GM18502 (cell line): ENCODE results near the gene PCDHB1.

Experiments used
- ATAC-seq: cut with Tn5 transposase; IDR thresholded peaks from one replicate; pipeline ENCODE4 v1.9.1; 2021; ENCODE audit warnings: mild to moderate bottlenecking; ENCODE audit not compliant: unreplicated experiment, poor library complexity

Gene PCDHB1, protein sequence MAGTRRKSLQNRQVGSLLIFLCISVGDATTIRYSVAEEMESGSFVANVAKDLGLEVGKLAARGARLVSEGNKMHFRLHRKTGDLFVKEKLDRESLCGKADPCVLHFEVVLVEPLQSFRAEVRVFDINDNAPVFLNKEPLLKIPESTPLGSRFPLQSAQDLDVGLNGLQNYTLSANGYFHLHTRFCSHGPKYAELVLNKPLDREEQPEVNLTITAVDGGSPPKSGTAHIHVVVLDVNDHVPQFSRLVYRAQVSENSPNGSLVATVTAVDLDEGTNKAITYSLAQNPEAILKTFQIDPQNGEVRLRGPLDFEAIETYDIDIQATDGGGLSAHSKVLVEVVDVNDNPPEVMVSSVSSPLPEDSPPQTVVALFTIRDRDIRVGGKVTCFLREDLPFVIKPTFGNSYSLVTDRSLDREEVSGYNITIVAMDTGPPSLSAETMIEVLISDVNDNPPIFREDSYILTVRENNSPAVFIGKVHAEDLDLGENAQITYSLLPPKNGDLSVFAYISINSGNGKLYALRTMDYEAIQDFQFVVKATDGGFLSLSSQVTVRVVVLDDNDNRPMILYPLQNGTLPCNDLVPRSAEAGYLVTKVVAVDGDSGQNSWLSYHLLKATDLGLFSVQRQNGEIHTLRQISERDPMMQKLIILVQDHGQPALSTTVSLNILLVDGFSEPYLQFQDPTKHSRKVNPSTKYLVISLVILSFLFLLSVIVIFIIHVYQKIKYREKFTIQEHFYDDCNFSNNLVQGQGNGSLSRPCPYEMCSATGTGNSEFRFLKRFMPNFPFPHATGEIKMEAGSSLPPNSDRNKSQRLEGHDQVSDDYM

GRCh38 chr5:141050622-141051520, at the start of gene PCDHB1:
Gene PCDHB1 (plus strand): TSS chr5:141051374. CDS start chr5:141051471, 97 bp downstream.
- no peak for ATAC-seq

DNA sequence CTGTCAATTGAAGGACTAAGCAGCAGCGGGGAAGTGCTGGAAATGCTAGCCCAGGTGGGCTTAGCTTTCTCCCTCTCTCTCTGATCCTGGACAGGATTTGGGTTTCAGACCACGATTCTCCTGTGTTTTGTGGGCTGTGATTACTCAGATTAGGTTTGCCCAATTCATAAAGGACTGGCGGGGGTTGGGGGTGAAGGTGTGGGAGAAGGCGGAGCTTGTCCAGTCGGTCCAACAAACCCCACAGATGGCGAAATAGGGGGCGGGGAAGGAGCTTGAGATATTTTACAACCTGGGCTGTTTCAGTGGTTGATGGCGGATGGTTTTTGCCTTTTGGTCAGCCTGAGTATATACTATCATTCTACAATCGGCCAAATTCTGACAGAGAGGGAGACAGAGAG, 49.7 kb upstream of the PCDHB1 start:
- ATAC-seq = no peak

DNA sequence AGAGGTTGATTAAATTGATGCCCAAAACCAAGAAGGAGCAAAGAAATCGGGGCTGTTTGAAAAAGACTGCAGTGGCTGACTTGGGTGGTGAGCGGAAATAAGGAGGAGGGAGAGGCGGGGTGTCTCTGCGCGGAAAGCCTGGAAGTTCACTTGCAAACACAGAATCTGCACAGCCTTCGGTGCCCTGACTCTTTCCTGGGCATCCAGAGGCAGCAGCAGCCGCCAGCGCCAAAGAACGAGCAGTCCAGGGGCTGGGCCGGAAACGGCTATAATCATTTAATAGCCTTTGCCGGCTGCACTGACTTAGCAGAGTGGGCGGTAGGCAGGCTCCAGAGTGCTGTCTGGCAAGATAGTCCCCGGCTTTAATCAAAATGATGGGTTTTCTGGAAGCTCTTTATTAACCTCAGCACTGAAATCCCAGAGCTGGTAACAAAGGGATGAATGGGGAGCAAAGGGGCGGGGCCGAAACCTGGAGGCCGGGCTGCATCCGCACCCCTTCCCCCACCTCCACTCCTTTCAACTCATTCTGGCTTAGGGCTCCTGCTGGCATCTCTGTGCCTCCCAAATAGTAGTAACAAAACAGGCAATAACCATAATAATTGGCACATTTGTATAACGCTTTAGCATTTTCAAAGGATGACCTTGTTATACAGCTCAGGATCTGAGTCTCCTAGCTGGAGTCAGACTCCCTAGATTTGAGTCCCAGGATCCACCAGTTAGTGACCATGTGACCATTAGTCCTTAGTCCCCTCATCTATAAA, 49.1 kb upstream of the PCDHB1 start:
- ATAC-seq = no peak

DNA sequence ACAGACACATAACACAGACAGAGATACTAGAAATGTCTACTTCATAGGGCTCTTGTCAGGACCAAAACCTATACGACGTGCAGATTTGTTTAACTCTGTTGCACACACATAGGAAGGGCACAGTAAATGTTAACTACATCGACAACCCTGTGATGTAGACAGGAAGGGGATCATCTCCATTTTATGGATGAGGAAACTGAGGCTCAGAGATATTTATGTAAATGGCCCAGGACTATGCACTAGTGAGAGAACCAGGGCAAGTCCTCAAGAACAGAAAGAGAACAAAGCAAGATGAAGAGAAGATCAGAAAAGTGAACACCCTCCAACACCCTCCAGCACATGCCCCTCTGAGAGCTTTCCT, 48.6 kb upstream of the PCDHB1 start:
- no peak for ATAC-seq

GRCh38 chr5:141003031-141003430, 48.1 kb upstream of the PCDHB1 start:
- ATAC-seq = no peak

GRCh38 chr5:141003791-141004611, 47.2 kb upstream of the PCDHB1 start:
- ATAC-seq = no peak

- no peak for ATAC-seq
Observed at GRCh38 chr5:141007791-141008190, 43.4 kb upstream of the PCDHB1 start.

GRCh38 chr5:141010047-141010793, 41.0 kb upstream of the PCDHB1 start:
- no peak for ATAC-seq

DNA sequence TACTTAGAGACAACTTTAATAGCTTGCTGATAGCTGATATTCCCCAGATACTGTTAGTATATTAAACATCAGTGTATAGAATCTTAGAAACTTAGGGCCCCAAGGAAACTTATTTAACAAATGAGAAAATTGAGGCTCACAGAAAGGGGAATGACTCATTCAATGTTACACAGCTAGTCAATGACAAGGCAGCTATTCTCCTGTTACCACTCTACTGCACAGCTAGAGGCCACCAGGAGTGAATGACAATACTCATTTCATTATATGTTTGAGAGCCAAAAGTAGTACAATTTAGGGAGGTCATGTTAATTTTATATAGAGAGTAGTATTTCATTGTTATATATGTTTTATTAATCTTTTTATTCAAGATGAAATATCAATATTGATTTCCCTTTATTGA, 33.2 kb upstream of the PCDHB1 start:
- ATAC-seq = no peak

DNA sequence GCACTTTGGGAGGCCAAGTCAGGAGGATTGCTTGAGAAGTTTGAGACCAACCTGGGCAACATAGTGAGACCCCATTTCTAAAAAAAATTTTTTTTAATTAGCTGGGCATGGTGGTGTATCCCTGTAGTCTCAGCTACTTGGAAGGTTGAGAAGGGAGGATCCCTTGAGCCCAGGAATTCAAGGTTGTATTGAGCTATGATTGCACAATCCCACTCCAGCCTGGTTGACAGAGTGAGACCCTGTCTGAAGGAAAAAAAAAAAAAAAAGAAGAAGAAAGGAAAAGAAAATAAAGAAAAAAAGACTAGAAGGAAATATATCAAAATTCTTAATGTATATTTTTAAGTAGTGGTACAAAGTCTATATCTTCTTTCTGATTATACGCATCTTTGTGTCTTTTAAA, 28.8 kb upstream of the PCDHB1 start:
- no peak for ATAC-seq

GRCh38 chr5:141031006-141031405, 20.2 kb upstream of the PCDHB1 start:
- ATAC-seq = no peak

- no peak for ATAC-seq
Observed at GRCh38 chr5:141032626-141033025, 18.5 kb upstream of the PCDHB1 start.

GRCh38 chr5:141039061-141039460, 12.1 kb upstream of the PCDHB1 start:
- no peak for ATAC-seq

- ATAC-seq = no peak
Observed at GRCh38 chr5:141039517-141039916, 11.7 kb upstream of the PCDHB1 start.

- no peak for ATAC-seq
Observed at GRCh38 chr5:141040093-141040770, 10.9 kb upstream of the PCDHB1 start.

- ATAC-seq = no peak
Observed at GRCh38 chr5:141040771-141041426, 10.3 kb upstream of the PCDHB1 start.

DNA sequence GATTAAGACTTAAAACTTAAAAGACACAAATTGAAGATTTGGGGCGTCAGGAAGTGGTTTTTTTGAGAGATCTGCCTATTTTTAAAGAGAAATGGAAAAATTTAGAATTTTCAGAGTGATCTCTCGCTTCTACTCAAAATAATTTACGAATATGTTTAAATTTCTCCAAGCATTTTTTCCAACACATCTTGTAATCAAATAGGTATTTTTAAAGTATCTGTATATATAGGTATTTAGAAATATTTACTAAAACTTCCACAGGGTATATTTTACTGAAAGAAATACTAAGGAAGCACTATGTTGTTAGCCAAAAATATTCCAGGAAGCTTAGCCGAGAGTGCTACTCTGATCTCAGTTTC, 9.8 kb upstream of the PCDHB1 start:
- no peak for ATAC-seq
